HG03103 (cell line): ENCODE measurements around the gene FMN2.

Experiments used
- ATAC-seq: cut with Tn5 transposase; IDR thresholded peaks from one replicate; pipeline ENCODE4 v1.9.1; 2021; ENCODE audit warnings: low read depth; ENCODE audit not compliant: unreplicated experiment

Gene FMN2

DNA sequence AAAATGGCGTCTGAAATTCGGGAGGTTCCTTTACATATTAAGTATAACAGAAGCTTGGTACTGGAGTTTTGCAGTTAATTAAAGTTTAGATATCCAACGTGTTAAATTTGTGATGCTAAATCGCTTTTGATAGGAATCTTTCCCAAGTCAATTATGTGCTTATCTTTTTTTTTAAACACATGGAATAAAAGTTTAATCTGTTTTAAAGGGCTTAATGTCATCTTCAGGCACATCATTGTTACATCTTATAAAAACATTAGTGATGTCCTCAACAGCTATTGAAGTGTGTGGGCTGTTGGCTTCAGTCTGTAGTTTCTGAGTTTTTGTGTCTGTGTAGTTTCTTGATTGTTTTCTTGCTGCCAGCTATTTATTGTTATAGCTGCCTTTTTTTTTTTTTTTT lies 5.3 kb downstream of the FMN2 start:
- ATAC-seq = no peak

DNA sequence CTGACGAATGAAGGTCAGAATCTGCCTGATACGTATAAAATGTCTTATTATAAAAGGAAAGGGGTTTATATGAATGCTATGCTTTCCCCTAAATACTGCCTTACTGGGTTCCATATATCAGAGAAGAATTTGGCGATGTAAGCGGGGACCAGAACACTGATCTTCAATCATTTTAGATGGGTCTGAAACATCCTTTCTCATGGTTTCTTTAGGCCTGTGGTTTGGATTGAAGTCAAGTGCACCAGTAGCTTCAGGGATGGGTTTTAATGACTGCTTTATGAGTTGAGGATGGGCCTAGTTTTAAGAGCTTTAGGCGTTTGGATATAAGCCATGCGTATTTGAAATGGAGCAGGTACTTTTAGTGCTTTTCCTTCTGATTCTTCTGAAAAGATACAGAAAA lies 6.9 kb downstream of the FMN2 start:
- ATAC-seq = no peak

DNA sequence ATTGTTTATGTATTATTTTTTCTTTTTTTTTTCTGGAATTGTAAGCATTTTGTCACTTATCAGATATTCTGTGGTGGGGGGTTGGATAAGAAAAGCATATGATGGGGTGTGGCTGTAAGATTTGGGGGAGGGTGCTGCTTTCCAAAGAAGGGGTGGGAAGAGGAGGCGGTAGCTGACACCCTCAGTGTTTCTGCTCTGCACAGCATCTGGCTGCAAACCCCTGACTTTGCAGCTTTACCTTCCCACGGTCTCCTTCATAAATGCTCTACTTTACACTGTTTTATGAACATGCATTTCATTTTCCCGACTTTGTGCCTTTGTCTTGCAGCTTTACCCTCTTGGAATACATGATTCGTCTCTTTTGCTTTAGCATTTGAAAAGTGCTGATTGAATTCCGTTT lies 7.6 kb downstream of the FMN2 start:
- ATAC-seq = no peak

DNA sequence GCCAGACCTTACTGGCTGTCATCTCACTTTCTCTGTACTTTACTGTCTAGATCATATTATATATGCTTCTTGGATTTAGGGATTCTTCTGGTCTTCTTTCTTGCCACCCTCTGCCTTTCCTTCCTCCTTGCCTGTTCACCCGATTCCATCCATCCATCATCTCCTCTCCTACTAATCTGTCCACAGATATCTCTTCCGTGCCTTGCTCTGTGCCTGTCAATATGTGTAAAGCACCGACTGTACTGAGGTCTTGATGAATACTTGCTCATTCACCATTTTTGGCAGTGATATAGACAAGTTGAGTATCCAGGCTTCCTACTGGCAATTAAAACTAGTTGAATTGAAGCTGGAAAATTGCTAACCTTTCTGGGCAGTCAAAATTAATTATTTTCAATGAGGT lies 8.1 kb downstream of the FMN2 start:
- ATAC-seq = no peak

DNA sequence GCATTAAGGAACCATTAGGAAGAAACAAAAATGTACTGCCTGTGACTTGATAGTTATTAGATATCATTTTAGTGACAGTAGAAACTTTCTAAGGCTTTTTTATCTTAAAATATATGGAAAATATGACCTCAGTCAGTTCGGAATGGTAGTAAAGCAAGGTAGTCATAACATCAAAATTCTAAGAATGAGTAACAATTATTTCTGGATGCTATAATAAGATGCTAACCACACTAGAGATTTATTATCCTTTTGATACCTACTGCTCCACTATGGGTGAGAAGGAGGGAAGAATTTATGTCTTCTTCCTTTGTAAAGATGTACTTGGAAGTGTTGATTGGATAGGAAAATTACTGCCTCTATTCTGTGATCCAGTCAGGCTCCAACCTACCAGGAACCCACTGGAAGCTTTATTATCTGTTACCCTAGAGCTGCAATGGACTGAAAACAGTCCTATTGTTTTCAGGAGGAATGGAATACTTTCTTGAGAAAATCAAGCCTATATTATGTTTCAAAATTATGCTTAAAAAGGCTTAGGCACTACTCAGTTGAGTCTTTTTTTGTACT lies 8.8 kb downstream of the FMN2 start:
- ATAC-seq = no peak

DNA sequence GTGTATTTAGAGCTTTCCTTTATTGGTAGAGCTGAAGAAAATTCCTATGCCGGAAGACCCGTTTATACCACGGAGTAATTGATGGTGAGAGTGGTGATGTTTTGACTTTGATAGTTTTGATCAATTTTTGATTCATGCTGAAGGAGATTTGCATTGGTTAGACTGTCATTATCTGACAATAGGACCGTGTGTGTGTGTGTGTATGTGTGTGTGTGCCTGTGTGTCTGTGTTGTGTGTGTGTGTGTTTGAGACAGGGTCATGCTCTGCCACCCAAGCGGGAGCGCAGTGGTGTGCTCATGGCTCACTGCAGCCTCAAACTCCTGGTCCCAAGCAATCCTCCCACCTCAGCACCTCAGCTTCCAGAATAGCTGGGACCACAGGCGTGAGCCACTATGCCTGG lies 9.6 kb downstream of the FMN2 start:
- ATAC-seq = no peak

DNA sequence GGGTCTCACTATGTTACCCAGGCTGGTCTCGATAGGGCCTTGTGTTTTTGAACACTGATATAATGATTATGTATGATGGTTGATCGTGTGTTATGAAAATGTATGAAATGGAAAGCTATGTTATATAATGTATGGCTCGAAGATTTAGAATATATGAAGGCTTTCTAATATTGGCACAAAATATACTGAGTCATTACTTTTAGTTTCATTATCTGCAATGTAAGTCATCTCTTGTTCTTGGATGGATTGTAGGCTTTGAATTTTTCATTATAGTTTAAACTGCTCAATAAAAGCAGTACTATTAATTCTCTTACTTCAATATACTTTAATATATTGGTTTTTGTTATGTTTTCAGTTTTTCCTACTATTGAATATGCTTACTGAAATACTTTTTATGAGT lies 10.1 kb downstream of the FMN2 start:
- no peak for ATAC-seq

DNA sequence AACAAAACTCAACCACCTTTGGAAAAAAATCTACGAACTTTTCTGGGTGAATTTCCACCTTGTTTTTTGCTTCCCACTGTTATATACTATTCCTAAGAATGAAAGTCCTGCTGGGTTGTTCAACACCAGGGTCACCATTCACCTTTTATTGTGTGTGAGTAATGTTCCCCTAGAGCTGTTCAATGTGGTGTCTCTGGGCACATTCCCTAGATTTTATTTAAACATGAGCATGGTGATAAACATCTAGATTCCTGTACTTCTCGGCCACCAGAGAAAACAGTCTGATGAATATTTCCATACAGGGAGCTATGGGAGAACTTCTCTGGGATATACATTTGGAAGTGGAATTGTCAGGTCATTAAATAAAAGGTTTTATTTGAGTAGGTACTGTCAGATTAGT lies 13.0 kb downstream of the FMN2 start:
- ATAC-seq = no peak

DNA sequence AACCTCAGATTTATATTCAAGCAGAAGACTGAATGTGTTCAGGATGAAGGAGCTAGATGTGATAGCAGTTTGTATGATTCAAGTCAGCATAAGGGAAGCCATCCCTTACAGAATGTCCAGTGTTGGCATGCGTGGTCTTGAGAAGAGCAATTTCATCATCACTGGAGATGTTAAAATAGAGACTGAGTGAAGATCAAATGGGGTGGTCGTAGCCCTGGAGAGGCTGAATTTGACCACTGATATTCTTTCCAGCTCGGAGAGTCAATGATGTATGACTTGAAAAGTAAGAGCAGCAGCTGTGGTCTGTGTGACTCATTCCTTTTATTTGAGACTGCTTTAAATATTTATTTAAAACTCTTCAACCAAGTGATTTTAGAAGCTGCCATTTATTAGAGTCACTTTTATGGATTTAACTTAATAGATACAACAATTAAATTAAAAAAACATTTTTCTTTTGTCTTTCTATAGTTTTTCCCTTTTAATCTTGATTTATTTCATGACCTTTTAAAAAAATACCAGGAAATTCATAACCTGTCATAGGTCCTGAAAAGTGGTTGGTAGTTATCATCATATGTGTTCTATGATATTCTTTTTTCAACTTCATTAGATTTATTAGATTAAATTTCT lies 15.5 kb downstream of the FMN2 start:
- ATAC-seq = no peak

DNA sequence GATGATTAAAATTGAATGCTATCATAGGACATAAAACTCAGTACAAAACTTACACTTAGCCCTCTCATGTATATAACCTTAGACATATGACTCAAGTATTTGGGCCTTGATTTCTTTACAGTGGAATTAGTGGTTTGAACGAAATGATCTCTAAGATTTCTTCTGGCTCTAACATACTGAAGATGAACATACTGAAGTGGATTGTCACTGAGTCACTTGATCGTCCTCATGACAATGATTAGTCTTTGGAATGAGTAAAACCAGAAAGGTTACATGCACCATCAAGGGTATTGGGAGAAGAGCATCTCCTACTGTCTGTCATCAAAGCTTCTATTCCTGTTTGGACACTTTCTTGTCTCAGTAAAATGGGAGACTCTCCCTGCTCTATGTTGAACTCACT lies 17.4 kb downstream of the FMN2 start:
- no peak for ATAC-seq

DNA sequence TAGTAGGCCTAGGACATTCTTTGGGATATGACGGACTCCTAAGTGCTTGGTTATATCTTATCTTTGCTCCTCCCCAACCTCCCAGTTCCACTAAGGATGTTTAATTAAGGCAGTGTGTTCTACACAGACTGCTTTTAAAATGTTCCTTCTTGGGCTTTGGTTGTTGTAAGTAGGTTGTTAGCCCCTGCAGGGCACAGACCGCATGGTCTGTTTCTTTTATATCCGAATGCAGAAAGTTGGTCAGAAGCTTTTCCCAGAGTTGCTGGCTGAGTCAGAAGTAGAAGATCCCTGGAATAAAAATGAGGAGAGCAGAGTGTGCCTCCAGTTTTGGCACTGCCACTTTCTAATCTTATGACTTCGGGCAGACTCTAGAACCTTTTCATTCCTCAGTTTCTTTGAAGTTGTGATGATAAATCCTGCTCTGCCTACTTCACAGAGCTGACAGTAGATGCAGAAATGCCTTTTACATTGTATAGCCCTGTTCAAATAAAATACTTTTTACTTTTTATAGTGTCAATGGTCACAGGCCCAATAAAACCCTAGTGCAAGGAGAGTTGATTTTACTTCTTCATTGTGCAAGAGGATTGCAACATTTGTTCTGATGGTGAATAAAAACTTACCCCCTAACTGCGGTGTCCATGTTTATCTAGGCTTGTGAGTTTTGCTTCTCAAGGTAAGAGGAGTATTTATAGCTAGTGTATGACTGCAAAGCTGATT lies 18.4 kb downstream of the FMN2 start:
- no peak for ATAC-seq

DNA sequence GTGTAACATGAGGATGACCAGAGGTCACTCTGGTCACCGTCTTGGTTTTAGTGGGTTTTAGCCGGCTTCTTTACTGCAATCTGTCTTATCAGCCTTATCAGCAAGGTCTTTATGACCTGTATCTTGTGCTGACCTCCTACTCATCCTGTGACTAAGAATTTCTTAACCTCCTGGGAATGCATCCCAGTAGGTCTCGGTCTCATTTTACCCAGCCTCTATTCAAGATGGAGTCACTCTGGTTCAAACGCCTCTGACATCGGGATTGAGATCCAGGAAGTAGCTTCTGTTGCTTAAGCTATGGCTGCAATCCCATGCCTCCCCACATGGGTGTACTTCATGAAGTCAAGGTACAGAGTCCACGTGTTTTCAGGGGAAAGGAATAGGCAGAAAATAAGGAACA lies 19.9 kb downstream of the FMN2 start:
- ATAC-seq = no peak

DNA sequence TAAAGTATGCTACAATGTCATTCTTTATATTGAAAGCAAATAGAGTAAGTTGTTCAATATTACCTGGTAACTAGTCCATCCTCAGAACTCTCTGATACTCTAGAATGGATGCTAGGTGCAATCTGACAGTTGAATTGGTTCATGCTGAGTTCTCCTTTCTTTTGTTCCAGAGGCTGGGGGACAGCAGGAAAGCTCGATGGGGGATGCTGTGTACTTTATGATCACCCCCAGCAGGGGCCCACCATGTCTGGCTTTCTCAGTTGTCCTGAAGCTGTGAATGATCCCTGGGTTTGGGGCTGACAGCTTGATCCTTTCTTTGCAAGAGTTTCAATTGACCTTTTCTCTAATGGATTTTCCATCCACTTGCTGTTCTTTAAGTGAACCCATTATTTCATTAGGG lies 22.5 kb downstream of the FMN2 start:
- no peak for ATAC-seq

DNA sequence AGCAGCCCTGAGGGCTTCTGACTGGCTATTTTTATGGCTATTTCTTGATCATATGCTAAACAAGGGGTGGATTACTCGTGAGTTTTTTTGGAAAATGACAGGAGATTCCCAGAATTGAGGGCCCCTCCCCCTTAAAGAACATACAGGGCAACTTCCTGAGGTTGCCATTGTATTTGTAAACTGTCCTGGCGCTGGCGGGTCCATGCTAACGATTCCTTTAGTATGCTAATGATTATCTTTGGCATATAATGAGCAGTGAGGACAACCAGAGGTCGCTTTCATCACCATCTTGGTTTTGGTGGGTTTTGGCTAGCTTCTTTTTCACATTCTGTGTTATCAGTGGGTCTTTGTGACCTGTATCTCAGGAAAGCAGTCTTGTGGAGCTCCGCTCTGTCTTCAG lies 24.1 kb downstream of the FMN2 start:
- no peak for ATAC-seq

DNA sequence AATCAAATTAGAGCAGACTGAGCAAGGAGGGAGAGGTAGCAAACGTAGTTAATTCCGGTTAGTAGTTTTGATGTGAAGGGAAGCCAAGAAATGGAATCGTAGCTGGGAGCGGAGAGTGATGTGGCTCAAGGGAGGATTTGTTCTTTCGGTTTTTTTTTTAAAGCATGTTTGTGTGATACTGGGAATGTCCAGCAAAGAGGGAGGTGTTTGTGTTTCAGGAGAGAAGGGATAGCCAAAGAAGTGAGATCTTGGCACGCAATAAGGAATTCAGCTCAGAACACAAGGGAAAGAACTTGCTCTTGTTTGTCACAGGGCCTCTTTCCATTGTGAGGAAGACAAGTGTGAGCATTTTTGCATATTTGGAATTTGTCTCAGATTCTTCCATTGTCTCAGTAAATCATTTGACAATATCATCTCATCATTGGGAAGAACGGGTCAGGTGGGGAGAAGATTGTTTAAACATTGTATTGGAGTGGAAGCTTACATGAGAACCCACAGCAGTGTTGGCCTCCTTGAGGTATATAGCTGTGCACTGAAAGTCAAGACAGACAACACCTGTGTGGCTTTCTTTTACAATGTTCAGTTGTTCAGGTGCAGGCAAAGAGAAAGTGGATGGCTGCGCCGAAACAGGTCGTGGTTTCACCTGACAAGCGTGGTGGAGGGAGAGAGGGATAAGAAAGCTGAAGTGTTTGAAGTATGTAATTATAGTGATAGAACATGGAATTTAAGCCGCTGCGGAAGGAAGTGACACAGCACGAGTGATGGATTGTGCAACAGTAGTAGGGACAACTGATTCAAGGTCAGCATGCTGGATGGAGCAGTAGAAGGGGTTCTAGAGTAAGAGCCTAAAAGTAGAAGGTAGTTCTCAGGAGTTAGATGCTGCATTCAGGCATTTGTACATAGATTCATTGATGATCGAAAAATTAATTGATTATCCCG lies 25.4 kb downstream of the FMN2 start:
- ATAC-seq = no peak

DNA sequence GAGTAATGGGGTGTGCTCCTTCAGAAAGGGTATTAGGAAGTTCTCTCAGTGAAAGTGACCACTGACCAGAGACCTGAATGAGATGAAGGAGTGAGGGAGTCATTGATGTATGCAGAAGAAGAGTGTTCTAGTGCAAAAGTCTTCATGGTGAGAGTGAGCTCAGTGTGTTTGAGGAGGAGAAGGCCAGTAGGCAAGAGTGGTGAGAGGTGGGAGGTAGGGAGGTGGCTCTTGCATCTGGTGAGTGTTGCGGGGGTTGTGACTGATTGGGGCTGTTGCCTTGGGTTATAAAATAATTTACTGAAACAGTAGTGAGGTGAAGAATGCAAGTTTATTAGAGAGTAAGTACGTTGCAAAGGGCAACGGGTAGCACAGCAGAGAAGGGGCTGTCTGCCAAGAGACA lies 26.2 kb downstream of the FMN2 start:
- no peak for ATAC-seq

DNA sequence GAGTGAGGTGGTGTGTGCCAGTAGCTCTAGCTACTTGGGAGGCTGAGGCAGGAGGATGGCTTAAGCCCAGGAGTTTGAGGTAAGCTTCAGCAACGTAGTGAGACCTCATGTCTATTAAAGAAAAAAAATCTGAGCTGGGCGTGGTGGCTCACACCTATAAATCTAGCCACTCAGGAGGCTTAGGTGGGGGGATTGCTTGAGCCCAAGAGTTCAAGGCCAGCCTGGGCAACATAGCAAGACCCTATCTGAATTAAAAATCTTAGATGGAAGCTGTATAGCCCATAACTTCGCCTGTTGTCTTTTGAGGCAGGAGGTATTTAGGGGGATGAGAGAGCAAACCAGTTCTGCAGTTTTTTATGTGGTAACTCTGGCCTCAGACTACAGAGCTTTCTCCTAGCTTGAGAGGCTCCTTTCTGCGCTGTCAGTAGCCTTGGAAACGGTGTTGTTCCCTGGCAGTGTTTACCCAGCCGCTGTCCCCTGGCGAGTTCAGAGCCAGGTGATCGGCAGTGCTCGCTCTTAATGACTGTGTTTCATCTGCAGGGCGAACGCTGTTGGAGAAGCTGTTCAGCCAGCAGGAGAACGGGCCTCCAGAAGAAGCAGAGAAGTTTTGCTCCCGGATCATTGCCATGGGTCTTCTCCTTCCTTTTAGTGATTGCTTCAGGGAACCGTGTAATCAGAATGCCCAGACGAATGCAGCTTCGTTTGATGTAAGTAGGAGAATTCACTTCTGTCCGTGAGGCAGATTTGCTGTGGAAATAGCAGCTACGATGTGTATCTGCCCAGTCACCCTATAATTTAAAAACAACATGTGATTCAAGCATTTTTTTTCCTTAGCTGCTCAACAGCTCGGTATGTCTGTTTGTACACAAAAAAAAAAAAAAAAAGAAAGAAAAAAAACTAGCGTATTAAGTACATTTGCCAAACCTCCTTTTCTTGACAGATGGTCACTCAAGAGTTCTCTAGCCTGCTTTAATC lies 31.2 kb downstream of the FMN2 start:
- ATAC-seq = no peak

DNA sequence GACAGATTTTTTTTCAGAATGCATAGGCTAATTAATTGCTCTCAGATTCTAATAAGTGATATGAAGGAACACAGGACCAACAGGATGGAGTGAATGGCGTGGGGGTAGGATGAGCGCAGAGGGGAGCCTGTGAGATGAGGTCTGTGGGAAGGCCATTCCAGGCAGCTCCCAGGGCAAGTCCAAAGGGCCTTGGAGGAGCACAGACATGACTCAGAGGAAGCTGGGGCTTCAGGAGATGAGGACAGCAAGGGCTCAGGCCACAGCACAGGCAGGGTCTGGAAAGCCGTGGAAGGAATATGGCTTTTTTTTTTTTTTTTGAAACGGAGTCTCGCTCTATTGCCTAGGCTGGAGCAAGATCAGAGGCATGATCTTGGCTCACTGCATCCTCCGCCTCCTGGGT lies 35.1 kb downstream of the FMN2 start:
- ATAC-seq = no peak

DNA sequence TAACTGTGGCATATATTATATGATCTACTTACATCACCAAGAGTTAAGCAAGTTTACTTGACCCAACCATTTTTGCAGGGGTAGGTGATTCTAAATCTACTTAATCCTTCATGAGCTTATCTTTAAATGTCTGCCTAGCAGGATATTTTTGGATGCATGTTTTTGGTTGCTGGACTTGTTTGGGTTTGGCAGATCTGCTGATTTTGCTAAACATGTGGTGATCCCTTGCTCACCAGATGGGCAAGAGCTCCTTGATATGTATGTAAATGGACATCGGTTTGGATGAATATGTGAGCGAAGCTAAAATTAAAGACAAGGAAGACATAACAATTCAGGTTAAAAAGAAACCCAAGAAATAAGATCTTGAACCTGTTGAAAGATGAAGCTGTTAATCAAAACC lies 36.7 kb downstream of the FMN2 start:
- no peak for ATAC-seq

DNA sequence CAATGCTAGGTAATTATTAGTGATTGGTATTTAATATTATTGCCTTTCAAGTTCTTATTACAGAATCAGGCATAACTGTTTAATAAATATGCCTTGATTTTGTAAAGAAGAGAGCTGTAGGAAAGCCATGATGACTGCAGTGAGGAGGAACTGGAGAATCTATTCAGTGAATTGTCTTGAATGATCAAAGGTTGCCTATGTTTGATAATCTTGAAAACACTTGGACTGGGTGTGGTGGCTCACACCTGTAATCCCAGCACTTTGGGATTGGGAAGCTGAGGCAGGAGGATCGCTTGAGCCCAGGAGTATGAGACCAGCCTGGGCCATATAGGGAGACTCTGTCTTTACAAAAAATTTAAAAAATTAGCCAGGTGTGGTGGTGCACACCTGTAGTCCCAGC lies 42.4 kb downstream of the FMN2 start:
- no peak for ATAC-seq
